Psoas muscle (tissue), 8 donors: ENCODE results near the gene TRAPPC1. TPM values are rescaled to one million over a fixed set of nuclear protein-coding genes. Genes with fewer than 3 reads are reported as not detected.
A peak's percentile ranks its signal among the peaks of the same experiment; 100 is the strongest.

Source experiments
- ATAC-seq, 4 donors: fragments of 200-7000 bp; cut with Tn5 transposase; one replicate each; pipeline ENCODE4 v1.9.1; 2020; ENCODE audit warnings: moderate library complexity in 3 of 4, mild to moderate bottlenecking in 2 of 4
- DNase-seq, 2 donors: peaks; one replicate each; pipeline ENCODE4 v3.0.0-alpha.2; 2020
- H3K27ac ChIP-seq: fragments of 200-600 bp; one replicate; pipeline ENCODE4 v1.8.0; 2022
- H3K27me3 ChIP-seq, 3 donors: fragments of 200-600 bp in 1 of 3; one replicate each; pipeline versions ENCODE4 v1.6.1 to v1.8.0; 2013 to 2022; ENCODE audit warnings: low read length in 2 of 3, mild to moderate bottlenecking in 2 of 3, moderate library complexity in 1 of 3; ENCODE audit not compliant: insufficient read depth in 3 of 3
- H3K36me3 ChIP-seq, 2 donors: fragments of 200-600 bp in 1 of 2; one replicate each; pipeline versions ENCODE4 v1.6.1 to v1.8.0; 2013 to 2022; ENCODE audit warnings: low read depth in 1 of 2, mild to moderate bottlenecking in 1 of 2, moderate library complexity in 1 of 2; ENCODE audit not compliant: insufficient read depth in 1 of 2
- H3K4me1 ChIP-seq: fragments of 200-600 bp; one replicate; pipeline ENCODE4 v1.8.0; 2022
- H3K4me3 ChIP-seq: fragments of 200-600 bp; one replicate; pipeline ENCODE4 v1.8.0; 2022; ENCODE audit warnings: mild to moderate bottlenecking
- H3K9me3 ChIP-seq: fragments of 200-600 bp; one replicate; pipeline ENCODE4 v1.8.0; 2022
- CTCF ChIP-seq: fragments of 200-600 bp; IDR thresholded peaks from one replicate; pipeline ENCODE4 v1.8.0; 2022; ENCODE audit warnings: antibody characterized with exemption
- WGBS, 3 donors: extraction: QIAGEN DNeasy Blood & Tissue Kit; methylation state at CpG; one replicate each; pipeline versions ENCODE4 v1.1.6 to v1.1.7; 2013; 5-methylcytosine and 5-hydroxymethylcytosine counted together
- intact Hi-C, 2 donors: fragments of 100-400 bp; cut with DNase I; formaldehyde crosslinking; loops; one replicate each; pipeline versions ENCODE4 v1.11.0 to v1.14.2; 2022
- polyA plus RNA-seq, 3 donors: library from polyadenylated mRNA; stranded (reverse); fragments of 200-250 nt; gene quantifications; one replicate each; pipeline ENCODE4 v1.2.3, GENCODE V29; 2013
- total RNA-seq, 4 donors: library from RNA; stranded (reverse); fragmentation: NEBNext Ultra II Directional in 2 of 4; extraction: Animal tissue kit (Norgen Biotek cat#: 25700) in 2 of 4; gene quantifications; one replicate each; pipeline versions ENCODE4 v1.2.1 to v1.2.4, GENCODE V29; 2021 to 2023
- donor health status: healthy with polysubstance abuse.
- donor health status: DM: no; HTN: no; CAD: no; lungs with moderate emphysema.
- donor health status: Bipolar disorder and iron deficiency.
- donor health status: healthy.
- donor health status: DM: yes; HTN: yes; CAD: no.
- donor health status: DM: no; HTN: no; CAD: no.
- donor health status: DM: no; HTN: no; CAD: no.
- donor health status: DM: yes; HTN: yes; CAD: no.

Gene TRAPPC1
- total and polyA plus RNA-seq, 7 donors: 47.7 to 84.9 (median 76.1) TPM

- intact Hi-C loops: no loop called here
- TF ChIP-seq CTCF: no peak
- H3K9me3 ChIP-seq: no peaks in the 10 kb centered on the region
- 93 to 95% (median 94%) methylated on average over 9 of the region's 9 CpGs for WGBS, 3 donors
- H3K4me3 ChIP-seq: no peak overlapping the region
- peaks cover 0 to 36% of the 10 kb centered on the region in 2 donors for H3K36me3 ChIP-seq
- H3K27ac ChIP-seq: no peak overlapping the region
- H3K27me3 ChIP-seq: no peaks in the 10 kb centered on the region
- peaks cover 13% of the 10 kb centered on the region for H3K4me1 ChIP-seq
- ATAC-seq: no peak
- DNase-seq: no peak
These were observed 37.5 kb downstream of the TRAPPC1 start for GRCh38 chr17:7894226-7894625.

- Histone ChIP-seq H3K36me3 (peaks cover 0 to 28% of the 10 kb centered on the region in 2 donors), H3K9me3 (no peaks in the 10 kb centered on the region), H3K27me3 (no peaks in the 10 kb centered on the region), H3K27ac (no peak overlapping the region), H3K4me3 (no peak overlapping the region), H3K4me1 (peaks cover 21% of the 10 kb centered on the region)
- WGBS, 3 donors: 62 to 67% (median 64%) methylated on average over 15 of the region's 15 CpGs
- no peak for DNase-seq
- no peak for TF ChIP-seq CTCF
- intact Hi-C loops: no loop called here
- ATAC-seq: no peak
These were observed 38.4 kb downstream of the TRAPPC1 start for GRCh38 chr17:7893187-7893880.

- Histone ChIP-seq H3K9me3 (no peaks in the 10 kb centered on the region), H3K36me3 (peaks cover 0 to 14% of the 10 kb centered on the region in 2 donors), H3K27me3 (peaks cover 0 to 18% (median 0%) of the 10 kb centered on the region in 3 donors), H3K4me1 (peaks cover 46% of the 10 kb centered on the region), H3K27ac (peak overlapping the region; percentile 70), H3K4me3 (peak overlapping the region; percentile 28)
- 21 to 25% (median 22%) methylated on average over 11 of the region's 11 CpGs for WGBS, 3 donors
- ATAC-seq: peak; percentile 91 to 92 (median 92)
- DNase-seq: peak; percentile 97 to 99
- intact Hi-C loops: no loop called here
- peak; percentile 56 for TF ChIP-seq CTCF
These were observed 42.4 kb downstream of the TRAPPC1 start for GRCh38 chr17:7889166-7889955.

GRCh38 chr17:7888184-7888920, 43.4 kb downstream of the TRAPPC1 start, which contains the start of gene CHD3:
Gene CHD3 (plus strand): TSS chr17:7888789. CDS start chr17:7889001, 212 bp downstream.
- peaks cover 0 to 6% of the 10 kb centered on the region in 2 donors for H3K36me3 ChIP-seq
- no peak for DNase-seq
- peak in 1 of 4 donors; percentile 5 for ATAC-seq
- H3K9me3 ChIP-seq: no peaks in the 10 kb centered on the region
- H3K27me3 ChIP-seq: peaks cover 0 to 24% (median 0%) of the 10 kb centered on the region in 3 donors
- H3K27ac ChIP-seq: peak within 1 kb of the TSS; percentile 70
- TF ChIP-seq CTCF: no peak
- 17 to 25% (median 18%) methylated on average over 18 of the region's 18 CpGs for WGBS, 3 donors
- intact Hi-C loops: no loop called here
- H3K4me3 ChIP-seq: peak within 1 kb of the TSS; percentile 81
- H3K4me1 ChIP-seq: peaks cover 46% of the 10 kb centered on the region
